ENCODE measurements around the gene ATRX. TPM values are rescaled to one million over a fixed set of nuclear protein-coding genes. Genes with fewer than 3 reads are reported as not detected.

ATRX gene
- total and polyA plus RNA-seq, 10 of the 15 experiments (the other 5 are each of a cell fraction or from before 2014, with no cell fraction given), result 19.4 to 73.8 (median 45.2) TPM

GRCh38 chrX:77455437-77455836 lies 330.6 kb downstream of the ATRX start:
- SMC1A ChIA-PET (ENCODE audit: uncharacterized antibody, unreplicated experiment), result no interaction called here
- RAD21 ChIA-PET (ENCODE audit: unreplicated experiment), result no interaction called here
- intact Hi-C loops (cut with micrococcal nuclease; ENCODE audit: unreplicated experiment), result no loop called here

More at GRCh38 chrX:77455437-77455836, 330.6 kb downstream of the ATRX start:
- no peaks in the 10 kb centered on the region for H3K27me3 ChIP-seq (replicated peaks in 1 of 2; ENCODE audit: control insufficient read depth in 2 of 2, insufficient read depth in 2 of 2, low read length in 1 of 2)
- ChIA-PET POLR2A (no interaction called here), CTCF (no interaction called here)
- no peak overlapping the region for H3K27ac ChIP-seq (ENCODE audit: control insufficient read depth, insufficient read depth)
- in situ Hi-C loops (cut with MboI), result no loop called here
- no peak for ATAC-seq
- H3K4me3 ChIP-seq, result no peak overlapping the region
- no TSS peak for BruUV-seq (replicated peaks)
- H3K9me3 ChIP-seq (replicated peaks; ENCODE audit: control insufficient read depth, insufficient read depth, low read length), result no peaks in the 10 kb centered on the region
- no peaks in the 10 kb centered on the region for H4K20me1 ChIP-seq (ENCODE audit: control insufficient read depth, insufficient read depth)
- H2AFZ ChIP-seq (ENCODE audit: control insufficient read depth, low read depth, low read length), result no peak overlapping the region
- H3K9ac ChIP-seq (ENCODE audit: control insufficient read depth, insufficient read depth, low read length), result no peak overlapping the region
- no peaks in the 10 kb centered on the region for H3K79me2 ChIP-seq (ENCODE audit: control insufficient read depth, insufficient read depth, low read length)
- TF ChIP-seq E4F1 (IDR thresholded peaks at IDR 0.05; ENCODE audit: borderline replicate concordance, partially characterized antibody), result no peak
- TF ChIP-seq E2F8 (IDR thresholded peaks at IDR 0.05; ENCODE audit: low read depth, partially characterized antibody), result no peak
- no peak for TF ChIP-seq KAT2A (conservative IDR thresholded peaks at IDR 0.05; ENCODE audit: control insufficient read depth, low read depth, low read length)
- no peaks in the 10 kb centered on the region for H3K36me3 ChIP-seq (ENCODE audit: control insufficient read depth in 2 of 2, insufficient read depth in 2 of 2, low read length in 1 of 2)
- no peak for DNase-seq (ENCODE audit: low read depth, low spot score)
- H3K4me2 ChIP-seq (ENCODE audit: control insufficient read depth, insufficient read depth), result no peak overlapping the region
- 42% methylated on average over 2 of the region's 2 CpGs for WGBS (ENCODE audit: insufficient coverage, insufficient replicate concordance, low lambda C conversion rate, missing lambda C conversion rate)
- no peaks in the 10 kb centered on the region for H3K4me1 ChIP-seq (ENCODE audit: control insufficient read depth, insufficient read depth, low read length)
- no peak for FAIRE-seq

Small RNA genes within 50 kb of the gene (small RNA-seq; reads per million reads assigned to genes)
- not detected for gene FABP5P15

Other genes with a start within 250 kb of the ATRX start
- 53.8 and 69.0 TPM in 2 replicates for gene MAGT1, start 109.2 kb upstream of the ATRX start, total RNA-seq (2014; rRNA removed)
- gene MAGT1, start 109.2 kb upstream of the ATRX start, total RNA-seq (2014; rRNA removed; fragmentation: Illumina TruSeq; extraction: Trizol), result 54.8 and 57.1 TPM in 2 replicates
- gene MAGT1, start 109.2 kb upstream of the ATRX start, total RNA-seq (2021), result 36.7 and 41.8 TPM in 2 replicates
- gene MAGT1, start 109.2 kb upstream of the ATRX start, polyA plus RNA-seq (2011; rRNA removed), result 44.6 and 55.0 TPM in 2 replicates
- gene MAGT1, start 109.2 kb upstream of the ATRX start, polyA plus RNA-seq (2014; fragmentation: Illumina TruSeq; extraction: Trizol), result 45.3 and 48.1 TPM in 2 replicates
- 10 to 100 TPM; 28.0 to 41.3 TPM for gene MAGT1, start 109.2 kb upstream of the ATRX start, polyA plus RNA-seq (2014; fragmentation: Nextera tagmentation; extraction: Ambion mirVana)
- gene MAGT1, start 109.2 kb upstream of the ATRX start, polyA plus RNA-seq (2014; rRNA removed), result 41.2 and 47.7 TPM in 2 replicates
- gene MAGT1, start 109.2 kb upstream of the ATRX start, polyA plus RNA-seq (2016; fragmentation: Nextera tagmentation; extraction: Ambion mirVana), result 10 to 100 TPM; 49.9 to 59.1 TPM
- 467 and 534 TPM in 2 replicates for gene COX7B, start 113.3 kb upstream of the ATRX start, total RNA-seq (2014; rRNA removed)
- 691 and 726 TPM in 2 replicates for gene COX7B, start 113.3 kb upstream of the ATRX start, total RNA-seq (2014; rRNA removed; fragmentation: Illumina TruSeq; extraction: Trizol)
- 331 and 332 TPM in 2 replicates for gene COX7B, start 113.3 kb upstream of the ATRX start, total RNA-seq (2021)
- 1,589 and 1,856 TPM in 2 replicates for gene COX7B, start 113.3 kb upstream of the ATRX start, polyA plus RNA-seq (2011; rRNA removed)
- 727 and 839 TPM in 2 replicates for gene COX7B, start 113.3 kb upstream of the ATRX start, polyA plus RNA-seq (2014; fragmentation: Illumina TruSeq; extraction: Trizol)
- 1,000 to 10,000 TPM; 2,041 to 2,070 TPM for gene COX7B, start 113.3 kb upstream of the ATRX start, polyA plus RNA-seq (2014; fragmentation: Nextera tagmentation; extraction: Ambion mirVana)
- gene COX7B, start 113.3 kb upstream of the ATRX start, polyA plus RNA-seq (2014; rRNA removed), result 747 and 862 TPM in 2 replicates
- gene COX7B, start 113.3 kb upstream of the ATRX start, polyA plus RNA-seq (2016; fragmentation: Nextera tagmentation; extraction: Ambion mirVana), result 1,000 to 10,000 TPM; 1,113 to 1,176 TPM
- gene ATP7A, start 124.5 kb upstream of the ATRX start, total RNA-seq (2014; rRNA removed), result 8.8 and 11.3 TPM in 2 replicates
- 12.0 and 12.9 TPM in 2 replicates for gene ATP7A, start 124.5 kb upstream of the ATRX start, total RNA-seq (2014; rRNA removed; fragmentation: Illumina TruSeq; extraction: Trizol)
- 9.2 and 9.3 TPM in 2 replicates for gene ATP7A, start 124.5 kb upstream of the ATRX start, total RNA-seq (2021)
- gene ATP7A, start 124.5 kb upstream of the ATRX start, polyA plus RNA-seq (2011; rRNA removed), result 11.4 and 16.9 TPM in 2 replicates
- 7.5 and 9.4 TPM in 2 replicates for gene ATP7A, start 124.5 kb upstream of the ATRX start, polyA plus RNA-seq (2014; fragmentation: Illumina TruSeq; extraction: Trizol)
- gene ATP7A, start 124.5 kb upstream of the ATRX start, polyA plus RNA-seq (2014; fragmentation: Nextera tagmentation; extraction: Ambion mirVana), result 1 to 10 TPM; 2.5 to 3.7 TPM
- gene ATP7A, start 124.5 kb upstream of the ATRX start, polyA plus RNA-seq (2014; rRNA removed), result 4.1 and 5.2 TPM in 2 replicates
- gene ATP7A, start 124.5 kb upstream of the ATRX start, polyA plus RNA-seq (2016; fragmentation: Nextera tagmentation; extraction: Ambion mirVana), result 1 to 10 TPM; 6.5 to 7.7 TPM
- gene PGAM4, start 183.4 kb upstream of the ATRX start, total RNA-seq (2014; rRNA removed), result not detected in 2 replicates
- gene PGAM4, start 183.4 kb upstream of the ATRX start, total RNA-seq (2014; rRNA removed; fragmentation: Illumina TruSeq; extraction: Trizol), result not detected in 2 replicates
- 0.44 TPM in 1 of 2 replicates, not detected in the other for gene PGAM4, start 183.4 kb upstream of the ATRX start, total RNA-seq (2021)
- gene PGAM4, start 183.4 kb upstream of the ATRX start, polyA plus RNA-seq (2011; rRNA removed), result 0.29 and 0.80 TPM in 2 replicates
- gene PGAM4, start 183.4 kb upstream of the ATRX start, polyA plus RNA-seq (2014; fragmentation: Illumina TruSeq; extraction: Trizol), result 0.24 TPM in 1 of 2 replicates, not detected in the other
- gene PGAM4, start 183.4 kb upstream of the ATRX start, polyA plus RNA-seq (2014; fragmentation: Nextera tagmentation; extraction: Ambion mirVana), result not detected
- gene PGAM4, start 183.4 kb upstream of the ATRX start, polyA plus RNA-seq (2014; rRNA removed), result 0.14 TPM in 1 of 2 replicates, not detected in the other
- gene PGAM4, start 183.4 kb upstream of the ATRX start, polyA plus RNA-seq (2016; fragmentation: Nextera tagmentation; extraction: Ambion mirVana), result under 1 TPM in 1 of 2 experiments, not detected in 1; 0.29 TPM